C4-2B (cell line): ENCODE measurements around the gene CD48.
"Not testable (repeated sequence)": the region's sequence is repeated elsewhere in the genome, so short reads cannot be mapped to it uniquely, and the experiment has no call there.

Experiments used
- H3K27ac ChIP-seq: fragments of 450-650 bp; 2 replicates; pipeline ENCODE4 v1.5.1; 2017
- CTCF ChIP-seq: fragments of 450-650 bp; conservative IDR thresholded peaks from 2 replicates; pipeline ENCODE4 v1.5.1; 2017; ENCODE audit warnings: mild to moderate bottlenecking
- ZFX ChIP-seq: fragments of 450-650 bp; IDR thresholded peaks from 2 replicates; pipeline ENCODE4 v1.6.1; 2017

Gene CD48

GRCh38 chr1:160656737-160657136 is 54.9 kb downstream of the CD48 start:
- no peak for TF ChIP-seq CTCF
- TF ChIP-seq ZFX, result no peak
- H3K27ac ChIP-seq, result no peak overlapping the region

DNA sequence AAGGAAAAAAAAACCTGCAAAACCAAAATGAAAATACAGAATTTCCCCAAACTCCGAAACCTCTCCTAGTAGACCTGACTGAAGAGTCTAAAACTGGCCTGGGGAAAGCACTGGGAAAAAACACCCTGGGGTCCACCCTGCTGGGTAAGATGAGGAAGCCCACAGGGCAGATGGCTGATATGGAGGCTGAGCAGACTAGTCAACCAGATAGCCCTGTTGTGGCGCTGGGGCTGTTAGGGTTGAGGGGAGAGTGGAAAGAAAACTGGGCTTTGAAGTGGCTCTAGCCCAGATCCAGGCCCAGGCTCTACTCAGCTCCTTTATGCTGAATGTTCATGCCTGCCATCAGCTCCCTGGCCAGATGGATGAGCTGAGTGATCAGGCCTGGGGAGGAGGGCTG is 58.0 kb downstream of the CD48 start:
- TF ChIP-seq ZFX (no peak), CTCF (no peak)

GRCh38 chr1:160652924-160653619 is 58.5 kb downstream of the CD48 start:
- H3K27ac ChIP-seq, result no peak overlapping the region
- TF ChIP-seq CTCF, result no peak
- no peak for TF ChIP-seq ZFX

More for the DNA sequence above, 58.0 kb downstream of the CD48 start:
- H3K27ac ChIP-seq, result no peak overlapping the region

DNA sequence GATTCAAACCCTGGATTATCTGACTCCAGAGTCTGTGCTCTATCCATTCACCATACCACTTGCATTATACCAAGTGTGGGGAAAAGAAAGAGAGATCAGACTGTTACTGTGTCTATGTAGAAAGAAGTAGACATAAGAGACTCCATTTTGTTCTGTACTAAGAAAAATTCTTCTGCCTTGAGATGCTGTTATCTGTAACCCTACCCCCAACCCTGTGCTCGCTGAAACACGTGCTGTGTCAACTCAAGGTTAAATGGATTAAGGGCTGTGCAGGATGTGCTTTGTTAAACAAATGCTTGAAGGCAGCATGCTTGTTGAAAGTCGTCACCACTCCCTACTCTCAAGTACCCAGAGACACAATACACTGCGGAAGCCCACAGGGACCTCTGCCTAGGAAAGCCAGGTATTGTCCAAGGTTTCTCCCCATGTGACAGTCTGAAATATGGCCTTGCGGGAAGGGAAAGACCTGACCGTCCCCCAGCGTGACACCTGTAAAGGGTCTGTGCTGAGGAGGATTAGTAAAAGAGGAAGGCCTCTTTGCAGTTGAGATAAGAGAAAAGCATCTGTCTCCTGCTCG is 59.5 kb downstream of the CD48 start:
- not testable (repeated sequence) for H3K27ac ChIP-seq

DNA sequence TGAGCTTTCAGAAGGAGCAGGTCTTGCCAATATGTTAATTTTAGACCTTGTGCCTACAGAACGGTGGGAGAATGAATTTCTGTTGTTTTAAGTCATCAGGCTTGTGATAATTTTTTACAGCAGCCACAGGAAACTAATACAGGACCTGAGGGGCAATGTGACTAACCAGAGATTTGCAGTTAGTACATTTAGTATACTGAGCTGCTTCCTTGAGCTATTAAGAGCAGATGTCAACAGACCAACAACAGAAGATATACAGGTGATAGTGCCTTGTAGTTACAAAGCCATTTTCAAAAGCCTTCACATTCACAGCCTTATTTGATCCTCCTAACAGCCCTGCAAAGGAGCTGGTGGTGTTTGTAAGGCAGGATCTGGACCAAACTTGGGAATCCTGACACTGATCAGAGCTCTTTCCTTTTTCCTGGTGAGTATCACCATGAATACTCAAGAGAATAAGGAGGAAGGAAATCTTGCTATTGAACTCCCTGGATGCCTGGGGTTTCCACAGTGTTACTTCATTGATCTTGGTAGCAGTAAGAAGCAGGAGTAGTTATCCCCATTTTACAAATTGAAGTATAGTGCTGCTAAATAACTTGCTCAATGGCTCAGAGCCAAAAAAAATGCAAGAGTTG is 60.1 kb downstream of the CD48 start:
- no peak overlapping the region for H3K27ac ChIP-seq
- TF ChIP-seq CTCF, result no peak
- no peak for TF ChIP-seq ZFX

DNA sequence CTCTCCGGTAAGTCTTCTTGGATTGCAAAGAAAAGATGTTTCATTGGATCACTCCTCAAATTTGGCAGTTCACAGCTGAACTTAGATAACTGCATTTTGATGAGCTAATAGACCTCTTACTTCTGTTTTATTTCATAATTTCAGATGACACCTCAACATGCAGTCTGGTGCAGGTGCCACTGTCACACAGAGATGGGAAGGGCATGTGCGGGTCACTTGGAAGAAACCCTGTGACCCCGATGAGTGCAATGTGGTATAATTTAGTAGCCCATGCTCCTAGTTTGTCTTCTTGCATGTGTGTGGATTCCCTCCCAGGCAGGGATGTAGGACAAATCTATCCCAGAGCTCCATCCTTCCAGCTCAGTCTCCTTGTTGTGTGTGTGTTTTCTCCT is 64.3 kb downstream of the CD48 start:
- no peak overlapping the region for H3K27ac ChIP-seq
- TF ChIP-seq CTCF (no peak), ZFX (no peak)

DNA sequence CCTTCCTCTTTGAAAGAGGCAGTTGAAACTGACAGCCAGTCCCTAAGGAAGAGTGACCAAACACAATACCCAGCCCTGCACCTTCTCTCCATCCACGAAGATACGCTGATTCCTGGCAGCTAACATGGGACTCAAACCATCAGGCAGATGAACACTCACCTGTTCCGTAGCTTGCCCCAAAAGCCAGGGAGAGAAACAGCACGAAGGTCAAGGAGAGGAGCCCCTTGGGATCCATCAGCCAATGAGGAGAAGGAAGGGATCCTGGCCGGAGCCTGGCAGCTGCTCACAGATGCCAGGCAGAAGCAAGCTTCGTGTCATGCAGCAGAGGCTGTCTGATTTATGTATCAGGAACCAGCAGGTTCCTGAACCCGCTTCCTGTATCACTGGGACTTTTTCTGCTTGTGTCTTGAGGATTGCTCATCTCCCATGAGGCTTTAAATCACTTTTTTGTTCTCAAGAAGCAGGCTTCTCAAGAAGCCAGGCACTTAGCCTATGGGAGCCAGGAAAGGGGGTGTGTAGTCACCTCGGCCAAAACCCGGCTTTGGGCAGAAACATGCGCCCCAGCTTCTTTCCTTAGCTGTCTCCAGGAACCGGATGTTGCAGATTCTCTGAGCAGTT is 64.8 kb downstream of the CD48 start, which contains the start of gene SLAMF1:
Gene SLAMF1 (minus strand): TSS at position 334 of the 618 bp plus-strand sequence. CDS start 99 bp downstream, at position 235.
- no peak within 1 kb of the TSS for H3K27ac ChIP-seq
- TF ChIP-seq CTCF (no peak), ZFX (no peak)
